GM23338 (cell line): Measurements from ENCODE around the gene CHAD. TPM values are rescaled to one million over a fixed set of nuclear protein-coding genes. Genes with fewer than 3 reads are reported as not detected.

Experiments
- ATAC-seq: fragments of 200-7000 bp; cut with Tn5 transposase; 3 replicates; pipeline ENCODE4 v1.9.1; 2020
- DNase-seq: peaks from one replicate; pipeline ENCODE4 v3.0.0-alpha.2; 2015; ENCODE audit warnings: low spot score
- H2AFZ ChIP-seq: fragments of 200-600 bp; sonication (generic); 2 replicates; pipeline ENCODE4 v1.8.0; 2016; ENCODE audit warnings: antibody characterized with exemption, mild to moderate bottlenecking, moderate library complexity
- H3F3A ChIP-seq: fragments of 200-600 bp; sonication (generic); replicated peaks from 2 replicates; pipeline ENCODE4 v1.8.0; 2017; ENCODE audit warnings: antibody characterized with exemption, mixed run types, low read depth
- H3K27ac ChIP-seq: fragments of 200-600 bp; sonication (generic); 2 replicates; pipeline ENCODE4 v1.6.1; 2016; ENCODE audit warnings: low read depth
- H3K27me3 ChIP-seq: fragments of 200-600 bp; sonication (generic); 2 replicates; pipeline ENCODE4 v1.8.0; 2016; ENCODE audit warnings: mild to moderate bottlenecking, mixed run types, moderate library complexity; ENCODE audit not compliant: insufficient read depth
- H3K36me3 ChIP-seq: fragments of 200-600 bp; sonication (generic); 2 replicates; pipeline ENCODE4 v1.8.0; 2016; ENCODE audit warnings: mild to moderate bottlenecking; ENCODE audit not compliant: insufficient read depth
- H3K4me1 ChIP-seq: fragments of 200-600 bp; sonication (generic); 2 replicates; pipeline ENCODE4 v1.8.0; 2016; ENCODE audit warnings: mild to moderate bottlenecking, moderate library complexity; ENCODE audit not compliant: insufficient read depth
- H3K4me2 ChIP-seq: fragments of 200-600 bp; sonication (generic); 2 replicates; pipeline ENCODE4 v1.7.1; 2017; ENCODE audit warnings: mixed run types
- H3K4me3 ChIP-seq: fragments of 200-600 bp; sonication (generic); 2 replicates; pipeline ENCODE4 v1.6.1; 2016; ENCODE audit warnings: mixed run types
- H3K79me2 ChIP-seq: fragments of 200-600 bp; sonication (generic); replicated peaks from 2 replicates; pipeline ENCODE4 v1.8.0; 2017; ENCODE audit warnings: mild to moderate bottlenecking; ENCODE audit not compliant: insufficient read depth
- H3K9me2 ChIP-seq: fragments of 200-600 bp; sonication (generic); 2 replicates; pipeline ENCODE4 v1.8.0; 2017; ENCODE audit not compliant: insufficient read depth
- H4K20me1 ChIP-seq: fragments of 200-600 bp; sonication (generic); replicated peaks from 2 replicates; pipeline ENCODE4 v1.8.0; 2017; ENCODE audit warnings: mild to moderate bottlenecking; ENCODE audit not compliant: insufficient read depth
- H3K27ac Mint-ChIP-seq: 2 replicates; pipeline ENCODE4 v1.8.0; 2020; ENCODE audit warnings: inconsistent platforms, mild to moderate bottlenecking, moderate library complexity, mixed read lengths
- H3K27me3 Mint-ChIP-seq: 3 replicates; pipeline ENCODE4 v1.8.0; 2022; ENCODE audit warnings: low read depth, mild to moderate bottlenecking, moderate library complexity, mixed read lengths, inconsistent platforms; ENCODE audit not compliant: insufficient read depth, poor library complexity
- H3K36me3 Mint-ChIP-seq: 3 replicates; pipeline ENCODE4 v1.8.0; 2021; ENCODE audit warnings: low read depth, mild to moderate bottlenecking, inconsistent platforms, moderate library complexity, mixed read lengths
- H3K4me1 Mint-ChIP-seq: 3 replicates; pipeline ENCODE4 v1.8.0; 2020; ENCODE audit warnings: mild to moderate bottlenecking, inconsistent platforms, mixed read lengths
- H3K4me3 Mint-ChIP-seq: 3 replicates; pipeline ENCODE4 v1.8.0; 2021; ENCODE audit warnings: moderate library complexity, mild to moderate bottlenecking, inconsistent platforms, mixed read lengths
- H3K9me3 Mint-ChIP-seq: 3 replicates; pipeline ENCODE4 v1.8.0; 2020; ENCODE audit warnings: moderate library complexity, mild to moderate bottlenecking, inconsistent platforms, mixed read lengths
- EZH2phosphoT487 ChIP-seq: fragments of 200-600 bp; sonication (generic); IDR thresholded peaks from one replicate; pipeline ENCODE4 v1.8.1; 2018; ENCODE audit warnings: antibody characterized with exemption; ENCODE audit not compliant: unreplicated experiment
- JUNB ChIP-seq: IDR thresholded peaks from one replicate; pipeline ENCODE4 v1.6.1; 2016; ENCODE audit warnings: antibody characterized with exemption; ENCODE audit not compliant: unreplicated experiment
- NANOG ChIP-seq: IDR thresholded peaks from 2 replicates; pipeline ENCODE4 v1.6.1; 2016; ENCODE audit warnings: antibody characterized with exemption, borderline replicate concordance
- POLR2AphosphoS5 ChIP-seq: IDR thresholded peaks from 2 replicates; pipeline ENCODE4 v1.6.1; 2016; ENCODE audit warnings: antibody characterized with exemption, low read depth
- REST ChIP-seq: IDR thresholded peaks from one replicate; pipeline ENCODE4 v1.6.1; 2018; ENCODE audit warnings: antibody characterized with exemption; ENCODE audit not compliant: unreplicated experiment
- ZNF331 ChIP-seq: fragments of 250-450 bp; sonication (Bioruptor Pico); IDR thresholded peaks from 2 replicates; pipeline ENCODE4 v1.5.0; 2020; ENCODE audit warnings: low read depth, mild to moderate bottlenecking, moderate library complexity
- ZNF462 ChIP-seq: fragments of 250-450 bp; sonication (Bioruptor Pico); IDR thresholded peaks from 2 replicates; pipeline ENCODE4 v1.5.0; 2020; ENCODE audit warnings: mild to moderate bottlenecking, moderate library complexity
- long read RNA-seq: library from polyadenylated mRNA; unstranded; transcript quantifications from one replicate; pipeline ENCODE4 v2.0.0, GENCODE V29; 2020; ENCODE audit not compliant: unreplicated experiment
- polyA plus RNA-seq: library from polyadenylated mRNA; unstranded; fragments of >200 nt; fragmentation: Nextera tagmentation; extraction: Ambion mirVana; gene quantifications from 2 replicates; pipeline ENCODE4 v1.2.1, GENCODE V29; 2016
- total RNA-seq: library from RNA; depleted of rRNA; stranded (reverse); fragments of >200 nt; shearing (Covaris generic); gene quantifications from 2 replicates; pipeline ENCODE4 v1.2.3, GENCODE V29; 2014; rRNA removed

The CHAD gene
- total RNA-seq (not detected in 2 replicates), polyA plus RNA-seq (0.18 TPM in 1 of 2 replicates, not detected in the other)
- long read RNA-seq: 0 reads

GRCh38 chr17:50468304-50469207, at the start of gene CHAD:
CHAD (minus strand) TSS chr17:50468880; CDS start chr17:50468813, 67 bp downstream.
- peaks cover 34% of the 10 kb centered on the region for H3K27me3 ChIP-seq
- H3K27ac Mint-ChIP-seq: no peak within 1 kb of the TSS
- peaks cover 21% of the 10 kb centered on the region for H3K4me1 Mint-ChIP-seq
- DNase-seq (peak; percentile 53), ATAC-seq (peak; percentile 69)
- H3K36me3 Mint-ChIP-seq: peaks cover 4% of the 10 kb centered on the region; the same call in 1 of the 3 replicates
- 0 out of 2 replicates have a peak, but pooled peaks cover 4% of the 10 kb centered on the region for H3F3A ChIP-seq
- H3K79me2 ChIP-seq: no peaks in the 10 kb centered on the region
- H3K9me3 Mint-ChIP-seq: no peaks in the 10 kb centered on the region; the same call in 2 of the 3 replicates
- H3K9me2 ChIP-seq: no peaks in the 10 kb centered on the region
- H3K4me2 ChIP-seq: peak within 1 kb of the TSS; percentile 95
- no peaks in the 10 kb centered on the region for H3K36me3 ChIP-seq
- 0 out of 2 replicates have a peak within 1 kb of the TSS, but pooled peaks have one; percentile 66 for H2AFZ ChIP-seq
- peak within 1 kb of the TSS; percentile 74 for H3K4me3 ChIP-seq
- peaks cover 16% of the 10 kb centered on the region; the same call in 1 of the 2 replicates for H3K4me1 ChIP-seq
- peak within 1 kb of the TSS; percentile 72 for H3K4me3 Mint-ChIP-seq
- TF ChIP-seq ZNF462 (CRISPR knock-in tag) (no peak), POLR2AphosphoS5 (no peak), NANOG (no peak), REST (no peak), ZNF331 (CRISPR knock-in tag) (no peak), EZH2phosphoT487 (no peak), JUNB (no peak)
- H3K27me3 Mint-ChIP-seq: peaks cover 36% of the 10 kb centered on the region
- peaks cover 7% of the 10 kb centered on the region; the same call in 1 of the 2 replicates for H4K20me1 ChIP-seq
- no peak within 1 kb of the TSS for H3K27ac ChIP-seq
